IPS-15b (cell line): ENCODE measurements around the gene DOCK9.
"Not testable (repeated sequence)": the region's sequence is repeated elsewhere in the genome, so short reads cannot be mapped to it uniquely, and the experiment has no call there.

Source experiments
- H3K27me3 ChIP-seq: one replicate; pipeline ENCODE4 v1.6.1; 2013; ENCODE audit warnings: low read length; ENCODE audit not compliant: control insufficient read depth, insufficient read depth
- H3K36me3 ChIP-seq: one replicate; pipeline ENCODE4 v1.6.1; 2013; ENCODE audit warnings: low read length; ENCODE audit not compliant: control insufficient read depth, insufficient read depth
- H3K4me1 ChIP-seq: one replicate; pipeline ENCODE4 v1.6.1; 2013; ENCODE audit warnings: mild to moderate bottlenecking, low read length; ENCODE audit not compliant: control insufficient read depth, insufficient read depth
- H3K4me3 ChIP-seq: one replicate; pipeline ENCODE4 v1.5.1; 2013; ENCODE audit warnings: low read depth, low read length
- H3K9ac ChIP-seq: one replicate; pipeline ENCODE4 v1.6.1; 2013; ENCODE audit warnings: low read depth, mild to moderate bottlenecking, low read length
- H3K9me3 ChIP-seq: one replicate; pipeline ENCODE4 v1.6.1; 2013; ENCODE audit warnings: mild to moderate bottlenecking, low read length; ENCODE audit not compliant: control insufficient read depth, insufficient read depth

The DOCK9 gene

GRCh38 chr13:98900442-98900841, 77.4 kb downstream of the DOCK9 start:
- no peaks in the 10 kb centered on the region for H3K27me3 ChIP-seq
- no peaks in the 10 kb centered on the region for H3K4me1 ChIP-seq
- no peaks in the 10 kb centered on the region for H3K9me3 ChIP-seq
- H3K36me3 ChIP-seq = no peaks in the 10 kb centered on the region
- no peak overlapping the region for H3K9ac ChIP-seq
- H3K4me3 ChIP-seq = no peak overlapping the region

GRCh38 chr13:98897706-98898105, 80.2 kb downstream of the DOCK9 start:
- peaks cover 2% of the 10 kb centered on the region for H3K4me1 ChIP-seq

GRCh38 chr13:98896868-98897144, 81.1 kb downstream of the DOCK9 start:
- H3K9ac ChIP-seq = no peak overlapping the region
- no peak overlapping the region for H3K4me3 ChIP-seq
- H3K9me3 ChIP-seq = no peaks in the 10 kb centered on the region
- no peaks in the 10 kb centered on the region for H3K27me3 ChIP-seq
- H3K36me3 ChIP-seq = no peaks in the 10 kb centered on the region
- peaks cover 2% of the 10 kb centered on the region for H3K4me1 ChIP-seq

More at GRCh38 chr13:98897706-98898105, 80.2 kb downstream of the DOCK9 start:
- no peaks in the 10 kb centered on the region for H3K36me3 ChIP-seq
- no peak overlapping the region for H3K9ac ChIP-seq
- no peaks in the 10 kb centered on the region for H3K27me3 ChIP-seq
- no peaks in the 10 kb centered on the region for H3K9me3 ChIP-seq
- H3K4me3 ChIP-seq = no peak overlapping the region

- Histone ChIP-seq H3K4me3 (no peak overlapping the region), H3K9me3 (no peaks in the 10 kb centered on the region), H3K9ac (no peak overlapping the region), H3K27me3 (no peaks in the 10 kb centered on the region), H3K4me1 (peaks cover 2% of the 10 kb centered on the region), H3K36me3 (no peaks in the 10 kb centered on the region)
Measured at GRCh38 chr13:98896083-98896867, 81.6 kb downstream of the DOCK9 start.

- H3K4me3 ChIP-seq, H3K4me1 ChIP-seq, H3K9ac ChIP-seq, H3K9me3 ChIP-seq, H3K27me3 ChIP-seq, H3K36me3 ChIP-seq: not testable (repeated sequence)
Measured at GRCh38 chr13:98894814-98895213, 83.0 kb downstream of the DOCK9 start.

GRCh38 chr13:98893371-98893770, 84.5 kb downstream of the DOCK9 start:
- Histone ChIP-seq H3K9me3 (no peaks in the 10 kb centered on the region), H3K9ac (no peak overlapping the region), H3K36me3 (no peaks in the 10 kb centered on the region), H3K27me3 (no peaks in the 10 kb centered on the region), H3K4me1 (peaks cover 5% of the 10 kb centered on the region), H3K4me3 (no peak overlapping the region)

- Histone ChIP-seq H3K4me3 (no peak overlapping the region), H3K27me3 (no peaks in the 10 kb centered on the region), H3K9me3 (no peaks in the 10 kb centered on the region), H3K36me3 (no peaks in the 10 kb centered on the region), H3K9ac (no peak overlapping the region), H3K4me1 (peaks cover 11% of the 10 kb centered on the region)
Measured at GRCh38 chr13:98892821-98893220, 85.0 kb downstream of the DOCK9 start.

GRCh38 chr13:98892077-98892476, 85.8 kb downstream of the DOCK9 start:
- Histone ChIP-seq H3K9ac (no peak overlapping the region), H3K4me1 (peaks cover 11% of the 10 kb centered on the region), H3K36me3 (no peaks in the 10 kb centered on the region), H3K9me3 (no peaks in the 10 kb centered on the region), H3K27me3 (no peaks in the 10 kb centered on the region), H3K4me3 (no peak overlapping the region)

- peaks cover 13% of the 10 kb centered on the region for H3K4me1 ChIP-seq
- no peaks in the 10 kb centered on the region for H3K27me3 ChIP-seq
- H3K9ac ChIP-seq = peak overlapping the region; percentile 16
- no peak overlapping the region for H3K4me3 ChIP-seq
- H3K9me3 ChIP-seq = no peaks in the 10 kb centered on the region
- no peaks in the 10 kb centered on the region for H3K36me3 ChIP-seq
Measured at GRCh38 chr13:98890925-98891324, 86.9 kb downstream of the DOCK9 start.

GRCh38 chr13:98890186-98890585, 87.7 kb downstream of the DOCK9 start:
- H3K27me3 ChIP-seq = no peaks in the 10 kb centered on the region
- H3K36me3 ChIP-seq = no peaks in the 10 kb centered on the region
- H3K9me3 ChIP-seq = no peaks in the 10 kb centered on the region
- no peak overlapping the region for H3K9ac ChIP-seq
- no peak overlapping the region for H3K4me3 ChIP-seq
- peaks cover 13% of the 10 kb centered on the region for H3K4me1 ChIP-seq

GRCh38 chr13:98889419-98890085, 88.3 kb downstream of the DOCK9 start:
- no peak overlapping the region for H3K9ac ChIP-seq
- H3K9me3 ChIP-seq = no peaks in the 10 kb centered on the region
- no peak overlapping the region for H3K4me3 ChIP-seq
- H3K4me1 ChIP-seq = peaks cover 13% of the 10 kb centered on the region
- H3K27me3 ChIP-seq = no peaks in the 10 kb centered on the region
- H3K36me3 ChIP-seq = no peaks in the 10 kb centered on the region

GRCh38 chr13:98888890-98889279, 89.0 kb downstream of the DOCK9 start:
- H3K36me3 ChIP-seq = no peaks in the 10 kb centered on the region
- H3K4me3 ChIP-seq = no peak overlapping the region
- no peak overlapping the region for H3K9ac ChIP-seq
- no peaks in the 10 kb centered on the region for H3K9me3 ChIP-seq
- no peaks in the 10 kb centered on the region for H3K27me3 ChIP-seq
- H3K4me1 ChIP-seq = peaks cover 13% of the 10 kb centered on the region
